Activated effector memory CD4-positive, alpha-beta T cell treated with Interleukin-2 at 50 U/mL for 16 hours (primary cell): ENCODE results near the gene AKNA.

Experiments used
- DNase-seq: peaks from one replicate; pipeline ENCODE4 v3.0.0-alpha.2; 2020

The AKNA gene

GRCh38 chr9:114316605-114317230, 71.1 kb downstream of the AKNA start:
- no peak for DNase-seq

- DNase-seq = no peak
Measured at GRCh38 chr9:114315723-114316363, 71.9 kb downstream of the AKNA start.

- no peak for DNase-seq
Measured at GRCh38 chr9:114314881-114315722, 72.7 kb downstream of the AKNA start.

- DNase-seq = no peak
Measured at GRCh38 chr9:114314256-114314867, 73.4 kb downstream of the AKNA start.

GRCh38 chr9:114313186-114313585, 74.6 kb downstream of the AKNA start:
- DNase-seq = no peak

GRCh38 chr9:114312513-114312875, 75.3 kb downstream of the AKNA start:
- DNase-seq = no peak

- DNase-seq = no peak
Measured at GRCh38 chr9:114311571-114312512, 75.9 kb downstream of the AKNA start.

GRCh38 chr9:114310471-114311450, 77.0 kb downstream of the AKNA start:
- no peak for DNase-seq

GRCh38 chr9:114309096-114309495, 78.7 kb downstream of the AKNA start:
- no peak for DNase-seq

- DNase-seq = no peak
Measured at GRCh38 chr9:114308361-114308950, 79.3 kb downstream of the AKNA start.

- DNase-seq = no peak
Measured at GRCh38 chr9:114307899-114308267, 79.9 kb downstream of the AKNA start.

- no peak for DNase-seq
Measured at GRCh38 chr9:114304416-114305188, 83.2 kb downstream of the AKNA start.

- DNase-seq = no peak
Measured at GRCh38 chr9:114303977-114304376, 83.8 kb downstream of the AKNA start.

GRCh38 chr9:114303571-114303970, 84.2 kb downstream of the AKNA start:
- no peak for DNase-seq

GRCh38 chr9:114302727-114303126, 85.1 kb downstream of the AKNA start:
- no peak for DNase-seq

GRCh38 chr9:114301798-114302565, 85.8 kb downstream of the AKNA start:
- no peak for DNase-seq

- no peak for DNase-seq
Measured at GRCh38 chr9:114300846-114301797, 86.7 kb downstream of the AKNA start.
